GM19395 (cell line): ENCODE measurements around the gene ATP10D.
"Not testable (repeated sequence)": the region's sequence is repeated elsewhere in the genome, so short reads cannot be mapped to it uniquely, and the experiment has no call there.

ENCODE experiments used
- ATAC-seq: cut with Tn5 transposase; IDR thresholded peaks from one replicate; pipeline ENCODE4 v1.9.1; 2021; ENCODE audit warnings: mild to moderate bottlenecking, moderate library complexity; ENCODE audit not compliant: unreplicated experiment

Gene ATP10D

DNA sequence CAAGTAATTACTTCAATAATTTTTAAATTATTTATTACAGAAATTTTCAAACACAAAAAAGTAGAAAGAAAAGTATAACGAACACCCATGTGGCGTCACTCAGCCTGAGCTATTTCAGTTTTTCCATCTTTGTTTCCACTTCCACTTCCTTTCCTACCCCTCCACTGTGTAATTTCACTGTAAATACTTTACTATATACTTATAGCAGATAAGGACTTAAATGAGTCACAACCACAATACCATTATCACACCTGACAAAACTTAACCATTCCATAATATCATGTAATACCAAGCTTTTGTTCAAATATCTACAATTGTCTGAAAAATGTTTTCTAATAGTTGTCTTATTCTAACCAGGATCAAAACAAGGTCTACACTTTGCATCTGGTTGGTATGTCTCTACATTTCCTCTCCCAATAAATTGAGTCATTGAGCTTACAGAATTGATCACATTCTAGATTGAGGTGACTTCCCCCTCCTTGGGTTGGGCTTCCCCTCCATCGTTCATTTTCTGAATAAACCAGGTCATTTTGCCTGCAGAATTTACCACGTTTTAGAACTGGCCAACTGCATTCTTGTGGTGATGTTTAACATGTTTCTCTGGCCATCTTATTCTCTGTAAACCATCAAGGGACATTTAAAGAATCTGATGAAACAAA is 48.7 kb downstream of the ATP10D start:
- no peak for ATAC-seq

DNA sequence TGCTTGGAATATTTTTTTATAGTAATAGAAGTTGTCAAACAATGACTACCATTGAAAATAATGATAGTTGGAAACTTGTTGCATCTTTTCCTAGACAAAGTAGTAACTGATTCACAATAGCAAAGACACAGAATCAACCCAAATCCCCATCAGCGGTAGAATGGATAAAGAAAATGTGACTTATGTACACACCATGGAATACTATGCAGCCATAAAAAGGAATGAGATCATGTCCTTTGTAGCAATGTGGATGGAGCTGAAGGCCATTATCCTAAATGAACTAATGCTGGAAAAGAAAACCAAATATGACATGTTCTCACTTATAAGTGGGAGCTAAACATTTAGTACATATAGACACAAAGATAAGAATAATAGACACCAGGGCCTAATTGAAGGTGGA is 49.7 kb downstream of the ATP10D start:
- no peak for ATAC-seq

DNA sequence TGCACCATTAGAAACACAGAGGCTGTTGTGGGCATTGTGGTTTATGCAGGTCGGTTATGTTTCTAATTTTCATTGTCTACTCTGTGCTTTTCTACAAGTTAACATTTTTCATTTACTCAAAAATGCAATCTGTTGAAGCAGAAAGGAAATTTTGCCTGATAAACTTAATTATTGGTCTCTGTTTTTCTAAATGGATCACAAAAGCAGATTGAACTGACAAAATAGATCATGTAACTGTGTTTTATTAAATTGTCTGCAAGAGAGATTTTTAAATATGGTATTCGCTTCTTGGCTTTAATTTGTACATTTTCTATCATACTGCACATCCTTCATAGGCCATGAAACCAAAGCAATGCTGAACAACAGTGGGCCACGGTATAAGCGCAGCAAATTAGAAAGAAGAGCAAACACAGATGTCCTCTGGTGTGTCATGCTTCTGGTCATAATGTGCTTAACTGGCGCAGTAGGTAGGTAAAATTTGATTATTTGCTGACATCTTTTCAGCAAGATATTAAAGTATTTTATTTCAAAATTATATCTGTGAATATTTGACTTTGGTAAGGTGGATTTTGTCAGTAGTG is 50.6 kb downstream of the ATP10D start:
- ATAC-seq, result no peak

DNA sequence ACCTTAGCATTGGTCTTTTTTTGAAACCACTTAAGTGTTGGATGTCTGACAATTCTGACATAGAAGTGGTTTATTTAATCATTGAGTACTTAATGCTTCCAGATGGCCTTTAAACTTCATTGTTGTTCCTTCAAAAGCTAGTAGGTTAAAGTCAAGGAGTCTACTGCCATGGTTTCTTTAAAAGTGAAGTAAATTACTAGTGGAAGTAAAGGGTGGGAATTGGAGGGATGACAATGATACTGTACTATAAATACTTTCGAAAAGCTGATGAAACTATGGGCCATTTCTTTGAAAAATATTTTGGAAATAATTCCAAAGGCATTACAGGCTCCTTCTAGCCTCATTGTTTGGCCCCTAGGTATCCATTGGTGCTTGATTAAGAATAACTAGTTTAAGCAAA is 51.9 kb downstream of the ATP10D start:
- ATAC-seq, result no peak

DNA sequence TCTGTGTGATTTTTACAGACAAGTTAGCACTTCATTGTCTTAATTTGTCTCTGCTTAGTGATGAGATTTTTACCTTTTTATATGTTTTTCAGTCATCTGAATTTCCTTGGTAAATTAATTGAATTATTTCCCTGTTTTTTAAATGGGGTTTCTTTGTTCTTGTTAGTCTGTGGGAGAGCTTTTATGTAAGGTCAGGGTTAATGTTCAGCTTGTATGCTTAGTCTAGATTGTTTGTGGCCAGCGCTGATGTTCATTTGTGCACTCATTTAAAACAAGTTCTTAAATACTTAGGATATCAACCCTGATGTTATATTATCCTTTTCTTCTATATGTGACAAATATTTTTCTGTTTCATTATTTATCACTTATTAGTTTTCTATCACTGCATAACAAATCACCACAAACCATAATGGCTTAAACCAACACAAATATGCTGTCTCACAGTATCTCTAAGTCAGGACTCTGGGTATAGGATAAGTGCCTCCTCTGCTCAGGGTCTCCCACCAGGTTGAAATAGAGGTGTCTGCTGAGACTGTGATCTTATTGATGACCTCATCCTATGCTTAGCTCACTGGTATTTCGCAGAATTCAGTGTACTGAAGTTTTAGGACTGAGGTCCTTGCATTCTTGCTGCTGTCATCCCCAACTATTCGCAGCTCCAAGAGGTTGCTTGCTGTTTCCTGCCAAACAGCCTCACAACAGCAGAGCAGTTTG is 53.2 kb downstream of the ATP10D start:
- ATAC-seq, result no peak

DNA sequence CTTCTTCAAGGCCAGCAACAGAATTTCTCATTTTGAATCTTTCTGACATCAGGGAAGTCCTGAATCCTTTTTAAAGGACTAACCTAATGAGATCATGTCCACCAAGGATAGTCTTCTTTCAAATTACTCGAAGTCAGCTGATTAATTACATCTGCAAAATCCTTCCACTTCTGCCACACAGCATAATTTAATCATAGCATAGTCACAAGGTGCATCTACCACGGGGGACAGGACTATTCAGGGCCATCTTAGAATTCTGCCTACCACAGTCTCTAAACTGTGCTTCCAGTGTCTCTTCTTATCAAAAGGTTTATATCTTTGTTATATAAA is 53.7 kb downstream of the ATP10D start:
- ATAC-seq, result no peak

DNA sequence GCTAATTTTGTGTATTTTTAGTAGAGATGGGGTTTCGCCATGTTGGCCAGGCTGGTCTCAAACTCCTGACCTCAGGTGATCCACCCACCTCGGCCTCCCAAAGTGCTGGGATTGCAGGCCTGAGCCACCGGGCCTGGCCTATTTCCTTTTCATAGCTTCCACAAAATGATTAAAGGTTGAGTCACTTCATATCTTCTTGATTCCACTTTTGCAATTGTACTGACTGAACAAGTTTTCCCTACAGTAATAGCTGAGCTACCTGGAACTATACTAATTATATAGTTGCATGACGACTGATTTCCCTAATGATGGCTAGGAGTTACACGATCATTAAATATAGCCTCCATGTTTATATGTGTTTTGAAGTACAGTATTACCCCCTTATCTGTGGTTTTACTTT is 57.6 kb downstream of the ATP10D start:
- not testable (repeated sequence) for ATAC-seq

DNA sequence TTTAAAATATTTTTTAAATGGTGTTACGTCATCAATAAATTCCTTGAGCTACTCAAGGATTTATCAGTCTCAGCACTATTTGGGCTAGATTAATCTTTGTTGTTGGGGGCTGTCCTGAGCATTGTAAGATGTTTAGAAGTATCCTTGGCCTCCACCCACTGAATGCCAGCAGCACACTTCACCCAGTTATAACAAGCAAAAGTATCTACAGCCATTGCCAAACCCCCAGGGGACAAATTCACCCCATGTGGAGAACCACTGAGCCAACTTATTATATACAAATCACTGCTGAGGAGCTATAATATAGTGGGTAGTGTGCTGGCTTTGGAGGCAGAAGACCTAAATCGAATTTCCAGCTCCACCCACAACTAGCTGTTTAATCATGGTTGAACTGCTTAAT is 58.3 kb downstream of the ATP10D start:
- no peak for ATAC-seq

DNA sequence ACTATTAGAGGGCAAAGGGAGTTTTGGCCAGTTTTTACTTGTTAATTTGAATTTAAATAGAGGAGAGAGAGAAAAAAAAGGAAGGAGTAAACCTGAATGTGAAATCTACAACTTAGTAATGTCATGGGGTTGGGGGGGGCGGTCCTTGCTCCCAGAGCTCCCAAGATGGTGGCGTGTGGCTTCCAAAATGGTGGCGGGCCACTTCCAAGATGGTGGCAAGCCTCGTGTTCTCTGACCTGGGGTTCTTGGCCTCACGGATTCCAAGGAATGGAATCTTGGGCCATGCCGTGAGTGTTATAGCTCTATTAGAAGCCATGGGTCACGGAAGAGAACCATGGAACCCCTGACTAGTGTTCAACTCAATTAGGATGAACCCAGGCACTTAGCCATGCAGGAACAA is 65.3 kb downstream of the ATP10D start:
- ATAC-seq, result not testable (repeated sequence)

DNA sequence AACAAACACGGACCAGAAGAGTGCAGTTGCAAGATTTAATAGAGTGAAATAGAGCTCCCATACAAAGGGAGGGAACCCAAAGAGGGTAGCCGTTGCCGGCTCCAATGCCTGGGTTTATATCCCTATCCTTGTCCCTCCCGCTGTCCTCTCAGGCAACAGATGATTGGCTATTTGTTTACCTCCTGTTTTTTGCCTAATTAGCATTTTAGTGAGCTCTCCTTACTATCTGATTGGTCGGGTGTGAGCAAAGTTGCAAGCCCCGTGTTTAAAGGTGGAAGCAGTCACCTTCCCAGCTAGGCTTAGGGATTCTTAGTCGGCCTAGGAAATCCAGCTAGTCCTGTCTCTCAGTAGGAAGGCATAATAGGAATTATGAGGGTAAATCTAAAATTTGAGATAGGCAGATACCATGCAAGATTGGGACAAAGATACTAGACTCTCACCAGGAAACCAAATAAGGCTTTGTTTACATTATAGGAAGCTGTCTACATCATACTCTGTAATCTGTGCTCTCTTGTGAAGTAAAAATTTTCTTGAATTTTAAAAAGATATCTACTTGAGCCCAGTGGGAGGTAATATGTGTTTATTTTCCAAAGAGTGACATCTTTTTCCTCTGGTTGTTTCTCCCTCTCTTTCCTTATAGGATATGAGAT is 65.9 kb downstream of the ATP10D start:
- ATAC-seq, result no peak

DNA sequence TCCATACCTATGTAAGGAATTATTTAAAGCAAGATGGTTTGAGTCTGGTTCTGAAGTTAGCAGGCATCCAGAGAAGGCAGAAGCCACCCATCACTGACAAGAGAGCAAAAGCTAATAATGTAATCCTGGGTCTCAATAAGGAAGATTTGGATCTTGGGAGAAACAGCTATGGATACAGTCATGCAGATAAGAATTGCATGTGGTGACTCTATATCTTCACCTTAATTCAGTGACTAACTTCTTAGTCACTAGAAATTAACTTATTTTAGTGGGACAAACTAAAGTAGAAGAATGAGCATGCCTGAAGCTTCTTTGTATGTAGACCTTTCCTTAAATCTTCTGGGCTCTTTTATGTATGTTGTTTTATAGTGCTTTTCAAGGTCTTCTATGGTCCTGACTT is 66.6 kb downstream of the ATP10D start:
- no peak for ATAC-seq

DNA sequence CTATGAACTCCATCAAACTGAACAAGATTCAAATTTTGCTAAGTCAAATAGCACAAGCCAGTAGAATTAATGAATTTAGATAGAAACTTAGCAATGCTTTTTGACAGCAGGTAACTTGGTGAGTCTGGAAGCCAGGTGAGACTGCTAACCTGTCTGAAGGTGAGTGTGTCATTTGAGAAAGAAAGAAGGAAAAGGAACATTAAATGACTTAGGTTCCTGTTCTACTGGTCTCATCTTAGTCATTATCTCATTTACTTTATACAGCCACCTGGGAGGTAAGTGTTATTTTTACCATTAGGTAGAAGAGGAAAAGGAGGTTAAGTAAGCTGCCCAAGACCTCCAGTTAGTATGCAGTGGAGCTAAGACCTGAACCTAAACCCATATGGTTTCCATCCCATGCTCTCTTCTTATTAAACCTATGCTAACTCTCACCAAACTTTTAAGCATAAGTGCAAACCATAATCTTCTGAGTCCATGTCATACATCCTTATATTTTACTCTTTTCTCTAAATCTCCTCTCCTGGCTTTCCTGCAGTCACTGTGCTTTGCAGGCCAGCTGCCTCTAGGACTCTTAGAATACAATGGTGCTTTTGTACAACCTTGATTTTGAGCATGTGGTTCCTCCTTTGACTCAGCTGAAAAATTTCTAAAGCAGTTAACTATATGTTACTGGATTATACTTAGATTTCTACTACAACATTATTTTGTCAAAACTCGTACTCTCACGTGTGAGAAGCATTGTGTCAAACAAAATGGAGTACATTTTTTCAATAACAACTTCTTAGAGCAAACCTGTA is 68.5 kb downstream of the ATP10D start:
- no peak for ATAC-seq

DNA sequence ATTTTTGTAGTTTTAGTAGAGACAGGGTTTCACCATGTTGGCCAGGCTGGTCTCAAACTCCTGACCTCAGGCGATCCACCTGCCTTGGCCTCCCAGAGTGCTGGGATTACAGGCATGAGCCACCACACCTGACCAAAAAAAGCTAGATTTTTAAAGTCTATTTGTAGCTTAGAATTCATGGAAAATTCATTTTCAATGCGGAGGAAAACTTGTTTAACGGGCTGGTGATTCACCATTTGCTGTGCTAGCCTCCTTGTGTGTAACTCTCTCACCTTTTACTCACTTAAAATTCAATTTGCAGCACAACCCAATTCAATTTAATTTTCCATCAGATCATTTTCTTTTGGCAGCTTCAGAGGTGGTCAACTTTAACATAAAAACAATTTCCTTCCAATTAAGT is 70.8 kb downstream of the ATP10D start:
- ATAC-seq, result not testable (repeated sequence)

DNA sequence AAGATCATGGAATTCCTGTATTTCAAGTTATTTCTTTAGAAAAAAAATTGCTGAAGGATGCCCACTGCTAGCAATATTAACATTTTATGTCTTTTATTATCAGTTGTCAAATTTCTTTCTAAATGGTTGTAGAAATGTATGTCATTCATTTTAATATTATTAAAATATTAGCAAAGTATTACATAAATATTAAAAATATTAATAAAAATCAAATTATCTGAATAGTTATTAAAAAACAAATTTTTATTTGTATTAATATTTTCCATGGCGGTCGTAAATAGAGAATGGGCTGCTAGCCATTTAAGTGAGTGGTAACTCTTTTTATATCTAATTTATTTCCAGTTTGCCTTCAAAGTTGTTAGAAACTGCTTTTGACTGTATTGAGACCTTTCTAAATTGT is 72.2 kb downstream of the ATP10D start:
- no peak for ATAC-seq

DNA sequence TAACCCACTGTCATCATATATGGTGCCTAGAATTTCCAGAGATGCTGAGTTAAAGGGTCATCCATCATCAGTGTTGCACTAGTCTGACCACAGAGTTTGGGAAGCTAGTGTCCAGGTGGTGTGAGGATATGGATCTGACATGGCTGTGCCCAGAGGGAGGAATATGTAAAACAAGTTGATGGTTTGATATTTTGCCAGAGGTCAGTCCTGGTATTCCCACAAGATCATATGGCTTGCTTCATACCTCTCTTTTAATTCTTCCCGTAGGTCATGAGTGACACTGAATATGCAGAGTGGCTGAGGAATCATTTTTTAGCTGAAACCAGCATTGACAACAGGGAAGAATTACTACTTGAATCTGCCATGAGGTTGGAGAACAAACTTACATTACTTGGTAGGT is 75.6 kb downstream of the ATP10D start:
- ATAC-seq, result no peak

DNA sequence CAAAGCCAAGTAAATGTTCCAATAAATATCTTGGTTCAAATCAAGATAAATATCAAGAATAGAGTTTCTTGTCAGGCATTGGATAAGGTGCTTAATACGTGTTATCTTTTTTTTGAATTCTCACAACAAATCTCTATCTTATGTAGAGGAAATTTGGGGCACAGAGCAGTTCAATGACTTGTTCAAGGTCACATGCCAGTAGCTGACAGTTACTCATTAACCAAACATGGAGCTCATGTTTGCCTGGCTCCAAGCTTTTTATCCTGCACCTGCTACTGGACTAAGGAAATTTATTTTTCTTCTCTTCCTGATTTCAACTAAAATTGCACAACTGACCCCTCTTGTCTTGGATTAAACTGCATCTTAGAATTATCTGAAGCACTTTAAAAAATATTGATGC is 76.3 kb downstream of the ATP10D start:
- no peak for ATAC-seq

DNA sequence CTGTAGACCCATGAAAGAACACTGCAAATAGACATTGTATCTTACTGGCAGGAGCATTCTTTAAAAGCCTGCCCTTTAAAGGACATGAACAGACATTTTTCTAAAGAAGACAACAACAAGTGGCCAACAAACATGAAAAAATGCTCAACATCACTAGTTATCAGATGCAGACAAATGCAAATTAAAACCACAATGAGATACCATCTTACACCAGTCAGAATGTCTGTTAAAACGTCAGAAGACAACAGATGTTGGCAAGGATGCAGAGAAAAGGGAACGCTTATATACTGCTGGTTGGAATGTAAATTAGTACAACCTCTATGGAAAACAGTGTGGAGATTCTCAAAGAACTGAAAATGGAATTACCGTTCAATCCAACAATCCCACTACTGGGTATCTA is 77.2 kb downstream of the ATP10D start:
- no peak for ATAC-seq

DNA sequence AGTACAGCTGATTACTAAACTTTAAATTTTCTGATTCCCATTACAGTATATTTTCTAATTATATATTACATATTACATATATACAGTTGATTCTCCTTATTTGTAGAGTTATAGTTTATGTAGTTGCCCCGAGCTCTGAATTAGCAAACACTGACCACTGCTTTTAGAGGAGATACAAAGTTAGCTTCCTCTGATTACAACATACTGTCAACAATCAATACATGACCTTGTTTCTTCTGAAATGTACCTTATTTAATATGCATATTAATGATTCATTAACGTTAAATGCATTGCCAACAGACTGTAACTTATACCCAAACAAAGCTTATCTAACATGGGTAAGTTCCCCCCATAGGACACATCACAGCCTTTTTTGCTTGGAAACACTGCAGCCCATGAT is 81.5 kb downstream of the ATP10D start:
- ATAC-seq, result no peak

DNA sequence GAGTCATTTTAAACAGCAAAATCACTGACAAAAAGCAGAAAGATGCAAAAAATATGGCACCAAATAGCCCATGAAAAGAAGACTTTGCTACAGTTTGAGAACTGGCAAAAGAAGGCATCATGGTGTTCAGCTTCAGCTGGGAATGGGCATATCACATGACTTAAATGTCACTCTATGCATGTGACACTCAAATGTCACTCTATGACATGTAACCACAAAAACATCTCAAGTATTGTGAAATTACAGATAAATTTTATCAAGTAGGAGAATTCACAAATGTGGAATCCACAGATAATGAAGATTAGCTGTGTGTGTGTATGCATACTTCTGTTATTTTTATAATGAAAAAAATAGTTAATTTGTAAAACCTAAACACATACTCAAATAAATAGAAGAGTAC is 81.9 kb downstream of the ATP10D start:
- ATAC-seq, result no peak

DNA sequence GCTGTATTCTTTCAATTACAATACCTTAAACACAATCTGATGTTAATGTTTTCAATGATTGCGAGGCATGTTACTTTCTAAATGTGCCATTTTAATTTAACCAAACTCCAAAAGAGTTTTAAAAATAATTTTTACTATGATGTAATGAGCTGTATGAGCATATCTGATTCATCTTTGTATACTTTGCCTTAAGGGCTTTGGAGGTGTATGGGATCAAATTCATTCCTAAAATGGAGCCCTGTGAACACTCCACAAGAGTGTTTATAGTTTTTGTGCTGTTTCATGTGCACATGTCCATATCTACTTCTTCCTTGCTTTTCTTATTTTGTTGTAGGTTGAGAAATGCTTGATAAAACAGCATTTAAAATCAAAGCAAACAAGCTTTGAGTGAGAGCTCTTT is 82.4 kb downstream of the ATP10D start:
- ATAC-seq, result no peak

DNA sequence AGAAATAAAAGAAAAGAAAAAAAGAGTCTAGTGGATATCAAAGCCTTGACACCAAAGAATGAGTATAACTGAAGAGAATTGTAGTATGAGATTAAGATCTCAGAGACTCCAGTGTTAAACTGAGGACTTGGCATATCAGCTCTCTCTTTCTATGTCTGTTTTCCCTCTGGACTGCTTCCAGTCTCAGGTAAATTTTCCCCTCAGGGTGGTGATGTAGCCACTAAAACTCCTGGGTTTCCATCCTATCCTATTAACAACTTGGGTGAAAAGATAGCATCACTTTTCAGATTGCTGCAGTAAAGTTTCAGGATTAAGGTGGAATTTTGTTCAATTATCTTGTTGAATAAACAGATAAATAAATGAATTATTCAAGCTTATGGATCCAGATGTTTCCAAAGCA is 85.7 kb downstream of the ATP10D start:
- no peak for ATAC-seq
